Natural killer cell (primary cell): ENCODE results near the gene PTCD3. TPM values are rescaled to one million over a fixed set of nuclear protein-coding genes. Genes with fewer than 3 reads are reported as not detected.

Experiments
- ATAC-seq, 3 donors: fragments of 150-1000 bp in 2 of 3; fragments of 200-7000 bp in 1 of 3; cut with Tn5 transposase; 1 replicate in 1 of 3; 2 replicates in 2 of 3; pipeline ENCODE4 v1.10.0; 2021; ENCODE audit warnings: mild to moderate bottlenecking in 2 of 3, moderate library complexity in 2 of 3
- DNase-seq, 2 donors: peaks; one replicate each; pipeline versions ENCODE4 v3.0.0 to v3.0.0-alpha.2; 2013 to 2021; ENCODE audit warnings: mixed read lengths in 1 of 2
- H3K27ac ChIP-seq: one replicate; pipeline ENCODE4 v1.5.1; 2013; ENCODE audit warnings: mild to moderate bottlenecking, low read length
- H3K27me3 ChIP-seq: one replicate; pipeline ENCODE4 v1.6.1; 2013; ENCODE audit warnings: low read length; ENCODE audit not compliant: control insufficient read depth, insufficient read depth
- H3K36me3 ChIP-seq: one replicate; pipeline ENCODE4 v1.6.1; 2013; ENCODE audit warnings: low read length; ENCODE audit not compliant: control insufficient read depth, insufficient read depth
- H3K4me1 ChIP-seq: one replicate; pipeline ENCODE4 v1.6.1; 2013; ENCODE audit warnings: low read length; ENCODE audit not compliant: control insufficient read depth, insufficient read depth
- H3K4me3 ChIP-seq: one replicate; pipeline ENCODE4 v1.5.1; 2013; ENCODE audit warnings: low read length
- H3K9me3 ChIP-seq: one replicate; pipeline ENCODE4 v1.6.1; 2013; ENCODE audit warnings: low read length; ENCODE audit not compliant: control insufficient read depth, insufficient read depth
- H3K27ac Mint-ChIP-seq, 2 donors: one replicate each; pipeline ENCODE4 v1.8.0; 2022; ENCODE audit warnings: mild to moderate bottlenecking in 2 of 2, mixed read lengths in 2 of 2, moderate library complexity in 1 of 2
- H3K27me3 Mint-ChIP-seq, 2 donors: one replicate each; pipeline ENCODE4 v1.8.0; 2022; ENCODE audit warnings: low read depth in 2 of 2, mixed read lengths in 2 of 2
- H3K36me3 Mint-ChIP-seq: one replicate; pipeline ENCODE4 v1.8.0; 2022; ENCODE audit warnings: mixed read lengths
- H3K4me1 Mint-ChIP-seq, 2 donors: one replicate each; pipeline ENCODE4 v1.8.0; 2022; ENCODE audit warnings: mixed read lengths in 2 of 2
- H3K4me3 Mint-ChIP-seq: one replicate; pipeline ENCODE4 v1.8.0; 2022; ENCODE audit warnings: mild to moderate bottlenecking, moderate library complexity, mixed read lengths
- H3K9me3 Mint-ChIP-seq, 2 donors: one replicate each; pipeline ENCODE4 v1.8.0; 2022; ENCODE audit warnings: mixed read lengths in 2 of 2
- WGBS: methylation state at CpG from one replicate; pipeline ENCODE4 v1.1.7; 2013; ENCODE audit warnings: missing lambda C conversion rate; ENCODE audit not compliant: insufficient coverage; 5-methylcytosine and 5-hydroxymethylcytosine counted together
- intact Hi-C: fragments of 100-400 bp; cut with micrococcal nuclease; formaldehyde crosslinking; loops from one replicate; pipeline ENCODE4 v1.14.2; 2022
- total RNA-seq, 4 donors: library from RNA; stranded (reverse); fragments of 120-200 nt in 1 of 4; gene quantifications; one replicate each; pipeline versions ENCODE4 v1.2.3 to v1.2.4, GENCODE V29; 2013 to 2022
- TF ChIP-seq, protein P1 (sequence below): fragments of 200-600 bp; IDR thresholded peaks from one replicate; pipeline ENCODE4 v1.8.0; 2022; ENCODE audit warnings: antibody characterized with exemption

The PTCD3 gene
- total RNA-seq, 3 donors from 2014 or later (not counting 1 experiment from before 2014, with no cell fraction given): 115 to 146 (median 128) TPM

DNA sequence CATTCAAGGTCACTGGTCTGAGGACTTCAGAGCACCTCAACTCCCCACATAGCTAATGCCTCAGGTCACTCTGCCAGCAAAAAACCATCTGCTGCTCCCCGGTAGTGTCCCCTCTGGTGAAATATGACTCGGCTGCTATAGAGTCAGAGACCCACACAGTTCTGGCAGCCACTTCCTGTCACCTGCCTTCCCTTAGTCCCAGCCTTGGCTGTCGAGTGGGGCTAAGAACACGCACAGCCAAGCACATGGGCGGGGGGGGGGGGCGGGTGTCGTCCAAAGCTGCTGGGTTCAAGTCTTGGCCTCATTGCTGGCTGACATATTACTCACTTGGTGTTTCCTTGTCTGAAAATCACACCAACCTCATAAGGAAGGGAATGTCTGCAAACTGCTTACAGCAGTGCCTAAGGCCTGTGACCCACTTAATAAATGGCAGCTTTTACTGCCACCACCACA, 37.9 kb upstream of the PTCD3 start:
- Histone ChIP-seq H3K27me3 (no peaks in the 10 kb centered on the region), H3K4me1 (peaks cover 25% of the 10 kb centered on the region), H3K4me3 (no peak overlapping the region), H3K36me3 (peaks cover 49% of the 10 kb centered on the region), H3K9me3 (no peaks in the 10 kb centered on the region), H3K27ac (peak overlapping the region; percentile 27)
- WGBS: 10% methylated on average over 7 of the region's 7 CpGs
- DNase-seq: peak in 1 of 2 donors; percentile 72
- intact Hi-C loops: loop anchor here (1.0 kb wide), 1 partner anchor 12 kb away; no protein-coding TSS in a partner anchor
- ATAC-seq: peak; percentile 76 to 92 (median 89)
- Mint-ChIP-seq H3K27ac (peak overlapping the region; percentile 78 to 80), H3K27me3 (no peaks in the 10 kb centered on the region), H3K4me1 (peaks cover 19 to 24% of the 10 kb centered on the region in 2 donors), H3K4me3 (peak overlapping the region; percentile 40), H3K9me3 (no peaks in the 10 kb centered on the region), H3K36me3 (peaks cover 30% of the 10 kb centered on the region)
- TF ChIP-seq, protein P1, sequence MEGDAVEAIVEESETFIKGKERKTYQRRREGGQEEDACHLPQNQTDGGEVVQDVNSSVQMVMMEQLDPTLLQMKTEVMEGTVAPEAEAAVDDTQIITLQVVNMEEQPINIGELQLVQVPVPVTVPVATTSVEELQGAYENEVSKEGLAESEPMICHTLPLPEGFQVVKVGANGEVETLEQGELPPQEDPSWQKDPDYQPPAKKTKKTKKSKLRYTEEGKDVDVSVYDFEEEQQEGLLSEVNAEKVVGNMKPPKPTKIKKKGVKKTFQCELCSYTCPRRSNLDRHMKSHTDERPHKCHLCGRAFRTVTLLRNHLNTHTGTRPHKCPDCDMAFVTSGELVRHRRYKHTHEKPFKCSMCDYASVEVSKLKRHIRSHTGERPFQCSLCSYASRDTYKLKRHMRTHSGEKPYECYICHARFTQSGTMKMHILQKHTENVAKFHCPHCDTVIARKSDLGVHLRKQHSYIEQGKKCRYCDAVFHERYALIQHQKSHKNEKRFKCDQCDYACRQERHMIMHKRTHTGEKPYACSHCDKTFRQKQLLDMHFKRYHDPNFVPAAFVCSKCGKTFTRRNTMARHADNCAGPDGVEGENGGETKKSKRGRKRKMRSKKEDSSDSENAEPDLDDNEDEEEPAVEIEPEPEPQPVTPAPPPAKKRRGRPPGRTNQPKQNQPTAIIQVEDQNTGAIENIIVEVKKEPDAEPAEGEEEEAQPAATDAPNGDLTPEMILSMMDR: no peak

DNA sequence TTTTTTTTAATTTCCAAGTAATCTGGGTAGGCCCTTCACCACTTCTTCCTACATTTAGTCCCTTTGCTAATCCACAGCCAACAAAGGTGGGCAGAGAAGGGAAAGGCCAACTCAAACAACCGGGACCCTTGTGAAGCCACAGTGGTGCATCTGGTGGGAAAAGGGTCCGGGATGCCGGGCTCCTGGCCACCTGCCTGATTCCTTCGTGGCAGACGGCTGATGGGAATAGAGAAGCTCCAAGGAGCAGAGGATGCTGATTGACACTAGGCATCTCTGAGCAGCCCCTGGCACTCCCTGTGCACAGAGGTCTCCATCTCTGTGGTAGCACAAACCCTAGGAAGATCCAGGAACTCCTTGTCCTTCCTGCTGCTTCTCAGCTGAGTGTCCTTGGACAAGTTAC, 37.4 kb upstream of the PTCD3 start:
- intact Hi-C loops: loop anchor here (1.0 kb wide), 1 partner anchor 12 kb away; no protein-coding TSS in a partner anchor
- peak overlapping the region; percentile 78 to 80 for H3K27ac Mint-ChIP-seq

DNA sequence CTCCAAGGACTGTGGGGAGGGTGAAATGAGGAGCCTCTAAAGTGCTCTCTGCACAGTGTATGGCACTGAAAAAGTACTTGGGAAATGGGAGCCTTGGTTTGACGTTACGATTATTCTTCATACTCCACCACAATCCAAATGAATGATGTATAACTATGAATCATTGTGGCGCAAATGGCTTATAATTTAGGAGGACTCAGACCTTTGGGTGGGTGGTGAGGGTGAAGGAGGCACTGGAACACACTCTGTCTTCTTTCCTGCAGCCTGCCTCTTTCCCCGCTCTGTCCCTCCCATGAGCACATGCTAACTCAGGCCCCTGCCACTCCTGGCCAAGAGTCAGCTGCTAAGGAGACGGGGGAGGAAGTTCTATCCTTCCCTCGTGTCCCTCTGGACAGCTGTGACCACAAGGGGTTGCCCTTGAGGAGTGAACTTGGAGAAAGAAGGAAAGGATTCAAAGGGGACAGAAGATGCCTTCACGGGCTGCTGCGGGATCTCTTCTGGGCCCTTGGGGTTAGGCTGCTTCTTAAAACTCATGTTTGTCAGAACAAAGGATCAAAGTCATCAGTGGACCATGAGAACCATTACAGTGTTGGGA, 36.8 kb upstream of the PTCD3 start:
- Histone ChIP-seq H3K9me3 (no peaks in the 10 kb centered on the region), H3K36me3 (peaks cover 50% of the 10 kb centered on the region), H3K4me1 (peaks cover 30% of the 10 kb centered on the region), H3K27ac (no peak overlapping the region), H3K4me3 (no peak overlapping the region), H3K27me3 (no peaks in the 10 kb centered on the region)
- Mint-ChIP-seq H3K9me3 (no peaks in the 10 kb centered on the region), H3K27me3 (no peaks in the 10 kb centered on the region), H3K36me3 (peaks cover 20% of the 10 kb centered on the region), H3K27ac (peak overlapping the region in 1 of 2 donors; percentile 61), H3K4me1 (peaks cover 19 to 24% of the 10 kb centered on the region in 2 donors), H3K4me3 (no peak overlapping the region)
- ATAC-seq (no peak), DNase-seq (no peak)
- 85% methylated on average over 6 of the region's 8 CpGs for WGBS
- TF ChIP-seq, protein P1: no peak
- intact Hi-C loops: no loop called here

More for the DNA sequence above, 37.4 kb upstream of the PTCD3 start:
- Mint-ChIP-seq H3K4me1 (peaks cover 19 to 24% of the 10 kb centered on the region in 2 donors), H3K4me3 (no peak overlapping the region), H3K9me3 (no peaks in the 10 kb centered on the region), H3K27me3 (no peaks in the 10 kb centered on the region), H3K36me3 (peaks cover 25% of the 10 kb centered on the region)
- TF ChIP-seq, protein P1: no peak
- no peaks in the 10 kb centered on the region for H3K9me3 ChIP-seq
- DNase-seq (no peak), ATAC-seq (no peak)
- peak overlapping the region; percentile 27 for H3K27ac ChIP-seq
- peaks cover 50% of the 10 kb centered on the region for H3K36me3 ChIP-seq
- H3K4me1 ChIP-seq: peaks cover 30% of the 10 kb centered on the region
- no peaks in the 10 kb centered on the region for H3K27me3 ChIP-seq
- 98% methylated on average over 5 of the region's 5 CpGs for WGBS
- H3K4me3 ChIP-seq: no peak overlapping the region
